Measurements from ENCODE around the gene SCARF1.

Gene SCARF1

GRCh38 chr17:1683459-1683858 lies 37.9 kb upstream of the SCARF1 start:
- no peak for ATAC-seq
- TF ChIP-seq OSR1 (CRISPR knock-in tag; IDR thresholded peaks at IDR 0.05) (no peak), TSHZ2 (CRISPR knock-in tag; IDR thresholded peaks at IDR 0.05) (no peak), TCF4 (CRISPR knock-in tag; IDR thresholded peaks at IDR 0.05; ENCODE audit: borderline replicate concordance) (no peak), RARB (CRISPR knock-in tag; IDR thresholded peaks at IDR 0.05) (no peak), ESRRG (CRISPR knock-in tag; IDR thresholded peaks at IDR 0.05) (no peak), CREB5 (CRISPR knock-in tag; IDR thresholded peaks at IDR 0.05; ENCODE audit: low read depth) (no peak), POU6F1 (CRISPR knock-in tag; IDR thresholded peaks at IDR 0.05; ENCODE audit: borderline replicate concordance, low read depth) (no peak), ISL1 (CRISPR knock-in tag; IDR thresholded peaks at IDR 0.05) (no peak), ZNF70 (CRISPR knock-in tag; IDR thresholded peaks at IDR 0.05) (no peak), ZNF565 (CRISPR knock-in tag; conservative IDR thresholded peaks at IDR 0.05; ENCODE audit: low read depth) (no peak), PPARA (CRISPR knock-in tag; IDR thresholded peaks at IDR 0.05; ENCODE audit: borderline replicate concordance) (no peak), PATZ1 (CRISPR knock-in tag; IDR thresholded peaks at IDR 0.05; ENCODE audit: borderline replicate concordance) (no peak), ZC3H10 (CRISPR knock-in tag; IDR thresholded peaks at IDR 0.05) (no peak), ZFP3 (CRISPR knock-in tag; IDR thresholded peaks at IDR 0.05) (no peak), ZFP30 (CRISPR knock-in tag; IDR thresholded peaks at IDR 0.05) (no peak)

- no peak for TF ChIP-seq CREB5 (CRISPR knock-in tag; IDR thresholded peaks at IDR 0.05; ENCODE audit: low read depth)
- TF ChIP-seq ZFP30 (CRISPR knock-in tag; IDR thresholded peaks at IDR 0.05): no peak
- TF ChIP-seq ESRRG (CRISPR knock-in tag; IDR thresholded peaks at IDR 0.05): no peak
- TF ChIP-seq POU6F1 (CRISPR knock-in tag; IDR thresholded peaks at IDR 0.05; ENCODE audit: borderline replicate concordance, low read depth): no peak
- TF ChIP-seq BACH2 (CRISPR knock-in tag; IDR thresholded peaks at IDR 0.05; ENCODE audit: borderline replicate concordance): no peak
- ATAC-seq: no peak
Observed at GRCh38 chr17:1676401-1676800, 30.9 kb upstream of the SCARF1 start.

GRCh38 chr17:1673041-1673785 lies 27.7 kb upstream of the SCARF1 start:
- TF ChIP-seq PPARA (CRISPR knock-in tag; IDR thresholded peaks at IDR 0.05; ENCODE audit: borderline replicate concordance): no peak
- no peak for TF ChIP-seq ESRRG (CRISPR knock-in tag; IDR thresholded peaks at IDR 0.05)
- TF ChIP-seq TSHZ2 (CRISPR knock-in tag; IDR thresholded peaks at IDR 0.05): no peak
- TF ChIP-seq ISL1 (CRISPR knock-in tag; IDR thresholded peaks at IDR 0.05): no peak
- no peak for TF ChIP-seq TOX (CRISPR knock-in tag; IDR thresholded peaks at IDR 0.05; ENCODE audit: borderline replicate concordance)
- no peak for TF ChIP-seq POU6F1 (CRISPR knock-in tag; IDR thresholded peaks at IDR 0.05; ENCODE audit: borderline replicate concordance, low read depth)
- TF ChIP-seq CREB5 (CRISPR knock-in tag; IDR thresholded peaks at IDR 0.05; ENCODE audit: low read depth): no peak
- no peak; the same call in 2 of the 3 replicates for ATAC-seq
